Stimulated activated CD8-positive, alpha-beta memory T cell treated with anti-CD3 and anti-CD28 coated beads, Interleukin-2, amount 100 ng/mL, for 1 hour (primary cell): ENCODE measurements around the gene NUB1.

Experiments used
- DNase-seq, 2 donors: peaks; one replicate each; pipeline ENCODE4 v3.0.0-alpha.2; 2020; ENCODE audit warnings: low read depth in 2 of 2

Gene NUB1

GRCh38 chr7:151423936-151424335 lies 82.3 kb downstream of the NUB1 start:
- no peak for DNase-seq

- DNase-seq, result no peak
Measured at GRCh38 chr7:151424799-151425198, 83.2 kb downstream of the NUB1 start.

GRCh38 chr7:151425670-151426440 lies 84.2 kb downstream of the NUB1 start:
- DNase-seq, result no peak

GRCh38 chr7:151426441-151426903 lies 84.9 kb downstream of the NUB1 start:
- no peak for DNase-seq

GRCh38 chr7:151426904-151427704 lies 85.5 kb downstream of the NUB1 start:
- DNase-seq, result no peak

GRCh38 chr7:151427705-151428377 lies 86.2 kb downstream of the NUB1 start:
- no peak for DNase-seq
